Vagina (tissue), 2 donors: Measurements from ENCODE around the gene SLC25A47. TPM values are rescaled to one million over a fixed set of nuclear protein-coding genes. Genes with fewer than 3 reads are reported as not detected.
"Not testable (repeated sequence)": the region's sequence is repeated elsewhere in the genome, so short reads cannot be mapped to it uniquely, and the experiment has no call there.

Experiments used
- DNase-seq, 2 donors: peaks; one replicate each; pipeline ENCODE4 v3.0.0-alpha.2; 2017; ENCODE audit errors: extremely low spot score in 2 of 2
- H3K27ac ChIP-seq: fragments of 200-600 bp; sonication (generic); one replicate; pipeline ENCODE4 v1.5.1; 2019
- H3K27me3 ChIP-seq: fragments of 200-600 bp; sonication (generic); one replicate; pipeline ENCODE4 v1.5.1; 2019
- H3K36me3 ChIP-seq, 2 donors: fragments of 200-600 bp; sonication (generic); one replicate each; pipeline ENCODE4 v1.5.1; 2017 to 2019
- H3K4me1 ChIP-seq: fragments of 200-600 bp; sonication (generic); one replicate; pipeline ENCODE4 v1.5.1; 2019
- H3K4me3 ChIP-seq, 2 donors: fragments of 200-600 bp; sonication (generic); 1 replicate in 1 of 2; 2 replicates in 1 of 2; pipeline ENCODE4 v1.5.1; 2016 to 2019
- H3K9me3 ChIP-seq: fragments of 200-600 bp; sonication (generic); one replicate; pipeline ENCODE4 v1.5.1; 2019
- POLR2A ChIP-seq, 2 donors: fragments of 450-650 bp; IDR thresholded peaks; one replicate each; pipeline ENCODE4 v1.6.1; 2017; ENCODE audit warnings: antibody characterized with exemption in 2 of 2, mild to moderate bottlenecking in 2 of 2, moderate library complexity in 2 of 2
- POLR2AphosphoS5 ChIP-seq, 2 donors: sonication (generic); formaldehyde crosslinking; IDR thresholded peaks; one replicate each; pipeline ENCODE4 v1.9.0; 2017; ENCODE audit warnings: antibody characterized with exemption in 2 of 2, mild to moderate bottlenecking in 2 of 2, low read depth in 1 of 2; ENCODE audit not compliant: insufficient read depth in 1 of 2
- intact Hi-C: fragments of 100-400 bp; cut with DNase I; formaldehyde crosslinking; loops from one replicate; pipeline ENCODE4 v1.15.1; 2023
- total RNA-seq: library from RNA; depleted of rRNA; stranded (reverse); fragments of >200 nt; gene quantifications from one replicate; pipeline ENCODE4 v1.2.3, GENCODE V29; 2016
- TF ChIP-seq, protein P1 (sequence below), 3 experiments: fragments of 450-650 bp in 2 of 3; fragments of 200-600 bp in 1 of 3; sonication (generic) in 1 of 3; IDR thresholded peaks; one replicate each; pipeline ENCODE4 v1.5.1; 2017 to 2019; ENCODE audit warnings: antibody characterized with exemption in 3 of 3, mild to moderate bottlenecking in 2 of 3, moderate library complexity in 2 of 3

Gene SLC25A47
- total RNA-seq, 1 donor from 2014 or later, result not detected

GRCh38 chr14:100305324-100306100 lies 17.6 kb upstream of the SLC25A47 start:
- intact Hi-C loops, result loop anchor here (5.0 kb wide), 1 partner anchor 68 kb away; the partner anchor contains the start of gene YY1
- no peak for DNase-seq
- Histone ChIP-seq H3K4me3 (peak overlapping the region; percentile 89 to 98), H3K27me3 (no peaks in the 10 kb centered on the region), H3K36me3 (no peaks in the 10 kb centered on the region), H3K9me3 (no peaks in the 10 kb centered on the region), H3K4me1 (peaks cover 51% of the 10 kb centered on the region), H3K27ac (peak overlapping the region; percentile 85)
- TF ChIP-seq, protein P1, sequence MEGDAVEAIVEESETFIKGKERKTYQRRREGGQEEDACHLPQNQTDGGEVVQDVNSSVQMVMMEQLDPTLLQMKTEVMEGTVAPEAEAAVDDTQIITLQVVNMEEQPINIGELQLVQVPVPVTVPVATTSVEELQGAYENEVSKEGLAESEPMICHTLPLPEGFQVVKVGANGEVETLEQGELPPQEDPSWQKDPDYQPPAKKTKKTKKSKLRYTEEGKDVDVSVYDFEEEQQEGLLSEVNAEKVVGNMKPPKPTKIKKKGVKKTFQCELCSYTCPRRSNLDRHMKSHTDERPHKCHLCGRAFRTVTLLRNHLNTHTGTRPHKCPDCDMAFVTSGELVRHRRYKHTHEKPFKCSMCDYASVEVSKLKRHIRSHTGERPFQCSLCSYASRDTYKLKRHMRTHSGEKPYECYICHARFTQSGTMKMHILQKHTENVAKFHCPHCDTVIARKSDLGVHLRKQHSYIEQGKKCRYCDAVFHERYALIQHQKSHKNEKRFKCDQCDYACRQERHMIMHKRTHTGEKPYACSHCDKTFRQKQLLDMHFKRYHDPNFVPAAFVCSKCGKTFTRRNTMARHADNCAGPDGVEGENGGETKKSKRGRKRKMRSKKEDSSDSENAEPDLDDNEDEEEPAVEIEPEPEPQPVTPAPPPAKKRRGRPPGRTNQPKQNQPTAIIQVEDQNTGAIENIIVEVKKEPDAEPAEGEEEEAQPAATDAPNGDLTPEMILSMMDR (IDR thresholded peaks at IDR 0.05), result no peak
- TF ChIP-seq POLR2AphosphoS5 (IDR thresholded peaks at IDR 0.05; ENCODE audit: insufficient read depth in 1 of 2, low read depth in 1 of 2), result no peak
- no peak for TF ChIP-seq POLR2A (IDR thresholded peaks at IDR 0.05)

DNA sequence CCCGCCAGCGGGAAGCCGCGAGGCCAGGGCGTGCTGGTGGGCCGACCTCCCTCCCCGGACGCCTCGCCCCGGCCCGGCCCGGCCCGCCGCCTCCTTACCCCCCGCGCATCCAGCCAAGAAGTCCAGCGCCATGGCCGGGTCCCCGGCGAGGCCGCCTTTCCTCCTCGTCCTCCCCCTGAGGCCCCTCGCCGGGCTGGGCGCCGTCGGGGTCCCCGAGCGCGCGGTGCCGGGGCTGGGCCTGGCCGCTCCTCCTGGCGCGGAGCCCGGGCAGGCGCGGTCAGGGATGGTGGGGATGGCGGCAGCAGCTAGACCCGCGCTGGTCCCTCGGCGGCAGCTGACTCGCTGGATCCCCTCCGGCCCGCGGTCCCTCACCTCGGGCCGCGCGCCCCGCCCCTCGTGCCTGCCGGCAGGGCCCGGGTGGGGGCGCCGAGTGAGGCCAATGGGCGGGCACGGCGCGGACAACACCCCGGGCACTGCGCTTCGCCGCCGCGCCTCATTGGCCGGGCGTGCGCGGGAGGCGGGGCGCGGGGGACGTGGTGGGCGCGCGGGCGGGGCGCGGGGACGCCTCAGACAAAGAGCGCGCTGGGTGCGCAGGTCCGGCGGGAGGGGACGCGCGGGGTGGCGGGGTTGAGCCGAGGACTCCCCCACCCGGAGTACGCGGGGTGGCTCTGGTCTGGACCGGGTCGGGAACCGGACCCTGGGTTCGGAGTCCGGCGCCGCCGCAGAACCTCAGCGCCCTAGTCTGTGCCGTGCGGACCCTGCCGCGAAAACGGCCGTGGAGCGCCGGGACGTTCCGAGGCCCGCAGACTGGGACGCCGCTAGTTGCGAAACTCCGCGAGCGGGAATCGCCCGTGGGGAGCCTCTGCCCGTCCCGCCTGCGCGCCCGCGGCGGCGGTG lies 16.8 kb upstream of the SLC25A47 start, which contains the start of gene SLC25A29:
TSS of gene SLC25A29 (minus strand) at position 344 of the 897 bp plus-strand sequence. CDS start at position 132, 212 bp downstream.
- intact Hi-C loops, result loop anchor here (5.0 kb wide), 1 partner anchor 69 kb away; the partner anchor contains the start of gene YY1
- H3K36me3 ChIP-seq, result no peaks in the 10 kb centered on the region
- peak within 1 kb of the TSS; percentile 89 to 98 for H3K4me3 ChIP-seq
- peak within 1 kb of the TSS; percentile 85 for H3K27ac ChIP-seq
- no peaks in the 10 kb centered on the region for H3K27me3 ChIP-seq
- H3K9me3 ChIP-seq, result no peaks in the 10 kb centered on the region
- DNase-seq, result no peak
- TF ChIP-seq POLR2AphosphoS5 (IDR thresholded peaks at IDR 0.05; ENCODE audit: insufficient read depth in 1 of 2, low read depth in 1 of 2) (peak in 1 of 2 donors; percentile 83), POLR2A (IDR thresholded peaks at IDR 0.05) (peak; percentile 45 to 60)
- TF ChIP-seq, protein P1 (IDR thresholded peaks at IDR 0.05), result no peak
- H3K4me1 ChIP-seq, result peaks cover 51% of the 10 kb centered on the region

GRCh38 chr14:100306998-100307765 lies 16.0 kb upstream of the SLC25A47 start:
- TF ChIP-seq POLR2AphosphoS5 (IDR thresholded peaks at IDR 0.05; ENCODE audit: insufficient read depth in 1 of 2, low read depth in 1 of 2), result peak in 1 of 2 donors; percentile 1
- TF ChIP-seq, protein P1 (IDR thresholded peaks at IDR 0.05), result no peak
- no peak for DNase-seq
- intact Hi-C loops, result loop anchor here (5.0 kb wide), 1 partner anchor 70 kb away; the partner anchor contains the start of gene YY1
- H3K9me3 ChIP-seq, result no peaks in the 10 kb centered on the region
- no peaks in the 10 kb centered on the region for H3K36me3 ChIP-seq
- peak overlapping the region; percentile 89 to 98 for H3K4me3 ChIP-seq
- H3K27me3 ChIP-seq, result no peaks in the 10 kb centered on the region
- peak overlapping the region; percentile 85 for H3K27ac ChIP-seq
- H3K4me1 ChIP-seq, result peaks cover 48% of the 10 kb centered on the region

- Histone ChIP-seq H3K36me3 (no peaks in the 10 kb centered on the region), H3K27ac (peak overlapping the region; percentile 85), H3K4me3 (peak overlapping the region in 1 of 2 donors; percentile 89), H3K9me3 (no peaks in the 10 kb centered on the region), H3K27me3 (no peaks in the 10 kb centered on the region), H3K4me1 (peaks cover 47% of the 10 kb centered on the region)
- no peak for DNase-seq
- intact Hi-C loops, result loop anchor here (5.0 kb wide), 1 partner anchor 71 kb away; the partner anchor contains the start of gene YY1
- no peak for TF ChIP-seq POLR2AphosphoS5 (IDR thresholded peaks at IDR 0.05; ENCODE audit: insufficient read depth in 1 of 2, low read depth in 1 of 2)
- no peak for TF ChIP-seq POLR2A (IDR thresholded peaks at IDR 0.05)
- TF ChIP-seq, protein P1 (IDR thresholded peaks at IDR 0.05), result no peak
These were observed 15.2 kb upstream of the SLC25A47 start for GRCh38 chr14:100307766-100308426.

GRCh38 chr14:100308427-100308792 lies 14.7 kb upstream of the SLC25A47 start:
- not testable (repeated sequence) for H3K9me3 ChIP-seq, H3K4me3 ChIP-seq, H3K27me3 ChIP-seq, DNase-seq, H3K36me3 ChIP-seq, H3K27ac ChIP-seq
- H3K4me1 ChIP-seq, result peaks cover 47% of the 10 kb centered on the region
- intact Hi-C loops, result loop anchor here (5.0 kb wide), 1 partner anchor 71 kb away; the partner anchor contains the start of gene YY1
